D721Med (cell line): ENCODE results near the gene PLA2G4E.

Source experiments
- DNase-seq: peaks from one replicate; pipeline ENCODE4 v3.0.0; 2011; ENCODE audit warnings: low spot score; ENCODE audit not compliant: insufficient read length
- FAIRE-seq: peaks from 2 replicates; lab custom pipeline; 2011; peaks lifted over from hg19 to GRCh38; lab: Jason Lieb, UNC
- TF ChIP-seq, protein P1 (sequence below): IDR thresholded peaks from 2 replicates; pipeline ENCODE4 v1.5.1; 2012; ENCODE audit warnings: mild to moderate bottlenecking, control low read depth; ENCODE audit not compliant: insufficient read depth; ENCODE audit errors: missing control alignments

PLA2G4E gene

DNA sequence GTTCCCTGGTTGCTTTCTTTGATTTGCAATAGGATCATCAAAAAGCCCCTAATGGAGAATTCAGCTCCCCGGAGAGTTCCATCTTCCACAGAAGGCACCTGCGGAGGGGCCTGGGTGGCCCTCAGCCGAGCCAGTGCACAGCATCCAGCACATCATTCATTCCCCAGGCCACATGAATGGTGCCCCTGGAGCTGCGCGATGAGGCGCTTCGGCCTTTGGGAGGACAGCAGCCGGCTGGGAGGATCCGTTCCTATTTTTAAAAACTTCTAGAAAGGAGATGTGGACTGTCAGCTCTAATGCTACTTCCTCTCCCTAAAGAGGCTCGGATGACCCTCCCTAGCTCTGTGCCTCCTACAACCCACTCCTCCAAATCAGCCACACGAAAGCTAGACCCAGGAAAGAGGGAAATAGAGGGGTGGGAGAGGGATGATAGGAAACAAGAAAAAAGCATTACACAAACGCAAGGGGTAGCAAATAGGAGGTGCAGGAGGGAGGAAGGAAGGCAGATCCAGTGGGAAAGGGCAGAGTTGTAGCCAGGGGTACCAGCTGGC, 68.8 kb downstream of the PLA2G4E start:
- FAIRE-seq = no peak
- TF ChIP-seq, protein P1, sequence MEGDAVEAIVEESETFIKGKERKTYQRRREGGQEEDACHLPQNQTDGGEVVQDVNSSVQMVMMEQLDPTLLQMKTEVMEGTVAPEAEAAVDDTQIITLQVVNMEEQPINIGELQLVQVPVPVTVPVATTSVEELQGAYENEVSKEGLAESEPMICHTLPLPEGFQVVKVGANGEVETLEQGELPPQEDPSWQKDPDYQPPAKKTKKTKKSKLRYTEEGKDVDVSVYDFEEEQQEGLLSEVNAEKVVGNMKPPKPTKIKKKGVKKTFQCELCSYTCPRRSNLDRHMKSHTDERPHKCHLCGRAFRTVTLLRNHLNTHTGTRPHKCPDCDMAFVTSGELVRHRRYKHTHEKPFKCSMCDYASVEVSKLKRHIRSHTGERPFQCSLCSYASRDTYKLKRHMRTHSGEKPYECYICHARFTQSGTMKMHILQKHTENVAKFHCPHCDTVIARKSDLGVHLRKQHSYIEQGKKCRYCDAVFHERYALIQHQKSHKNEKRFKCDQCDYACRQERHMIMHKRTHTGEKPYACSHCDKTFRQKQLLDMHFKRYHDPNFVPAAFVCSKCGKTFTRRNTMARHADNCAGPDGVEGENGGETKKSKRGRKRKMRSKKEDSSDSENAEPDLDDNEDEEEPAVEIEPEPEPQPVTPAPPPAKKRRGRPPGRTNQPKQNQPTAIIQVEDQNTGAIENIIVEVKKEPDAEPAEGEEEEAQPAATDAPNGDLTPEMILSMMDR = no peak

DNA sequence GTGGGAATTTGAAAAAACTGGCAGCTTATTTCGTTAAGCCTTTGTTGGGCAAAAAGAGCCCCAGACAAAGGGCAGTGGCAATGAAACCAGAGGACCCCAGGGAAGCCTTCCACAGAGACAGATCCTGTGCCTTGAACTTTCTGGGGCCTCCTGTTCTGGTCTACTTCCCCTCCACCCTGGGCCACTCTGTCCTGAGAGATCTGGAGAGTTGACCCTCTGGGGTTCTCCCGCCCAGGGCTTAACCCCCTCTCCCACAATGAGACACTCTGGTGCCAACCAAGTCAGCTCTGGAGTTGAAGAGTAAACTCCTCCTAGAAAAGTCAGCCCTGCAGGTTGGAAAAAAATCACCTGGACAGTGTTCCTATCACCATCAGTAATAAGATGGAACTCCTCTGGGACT, 69.3 kb downstream of the PLA2G4E start:
- FAIRE-seq = no peak

More for the DNA sequence above, 68.8 kb downstream of the PLA2G4E start:
- no peak for DNase-seq

DNA sequence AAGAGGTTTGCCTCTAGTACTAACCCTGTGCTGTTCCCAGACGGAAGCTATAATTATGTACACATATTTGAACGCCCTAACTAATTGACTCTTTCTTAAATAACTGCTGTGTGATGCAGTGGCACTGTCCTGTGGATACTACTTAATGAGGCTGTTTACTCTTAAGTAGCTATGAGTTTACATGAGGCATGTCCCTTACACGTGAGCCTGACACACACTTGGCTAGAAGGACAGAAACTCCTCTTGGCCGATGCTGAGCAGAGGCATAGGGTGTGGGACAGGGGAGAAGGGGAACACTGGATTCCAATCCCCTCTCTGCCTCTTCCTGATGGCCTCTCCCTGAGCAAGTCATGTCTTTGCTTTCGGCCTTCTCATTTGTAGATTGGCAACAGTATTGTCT, 70.4 kb downstream of the PLA2G4E start:
- DNase-seq (no peak), FAIRE-seq (no peak)
- TF ChIP-seq, protein P1 = no peak

More for the DNA sequence above, 69.3 kb downstream of the PLA2G4E start:
- no peak for DNase-seq
- TF ChIP-seq, protein P1 = no peak

DNA sequence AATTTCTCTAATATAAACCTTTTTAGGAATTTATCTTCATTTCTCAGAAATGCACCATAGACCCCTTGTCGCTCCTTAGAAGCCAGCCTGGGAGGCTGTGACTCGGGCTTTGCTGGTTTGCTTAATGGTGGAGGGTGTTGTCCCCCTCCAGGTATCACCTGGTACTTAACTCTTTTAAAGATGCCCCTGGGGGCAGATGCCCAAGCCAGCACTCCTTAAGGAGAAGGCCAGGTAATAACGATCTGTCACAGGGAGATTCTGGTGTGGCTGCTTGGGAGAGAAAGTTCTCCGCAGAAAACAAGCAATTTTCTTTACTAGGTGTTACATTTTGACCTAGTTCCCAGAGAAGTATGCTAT, 70.7 kb downstream of the PLA2G4E start:
- no peak for FAIRE-seq
- TF ChIP-seq, protein P1 = no peak
- no peak for DNase-seq

DNA sequence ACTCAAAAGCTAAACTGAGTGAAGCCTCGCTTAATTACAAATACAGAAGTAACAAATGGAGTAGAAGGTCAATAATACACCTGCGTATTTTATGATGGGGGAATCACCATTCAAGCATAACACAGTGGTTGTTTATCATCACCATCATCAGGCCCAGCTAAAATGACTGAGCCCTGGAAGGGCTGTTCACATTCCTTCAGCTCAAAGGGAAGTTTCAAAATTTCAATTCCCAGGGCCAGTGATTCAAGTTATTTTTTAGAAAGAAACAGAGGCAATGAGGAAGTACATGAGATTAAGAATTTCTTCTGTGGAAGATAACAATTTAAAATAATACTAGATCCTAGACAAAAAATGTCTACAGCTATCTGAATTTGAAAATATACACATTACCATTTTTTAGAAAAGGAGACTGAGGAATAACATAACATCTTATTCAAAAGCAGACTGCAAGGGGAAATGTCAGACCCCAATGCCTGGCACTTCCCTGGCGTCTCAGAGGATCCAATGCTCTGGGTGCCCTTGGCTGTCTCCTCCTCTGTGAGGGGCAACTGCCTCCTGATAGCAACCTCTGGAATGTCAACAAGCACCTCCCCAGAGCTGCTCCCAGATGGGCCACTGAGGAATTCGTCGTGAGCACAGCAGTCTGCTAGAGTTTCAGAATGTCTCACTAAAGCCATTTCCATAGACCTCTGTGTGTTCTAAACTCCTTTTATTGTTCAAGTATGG, 71.3 kb downstream of the PLA2G4E start:
- no peak for DNase-seq
- TF ChIP-seq, protein P1 = no peak
- FAIRE-seq = no peak

DNA sequence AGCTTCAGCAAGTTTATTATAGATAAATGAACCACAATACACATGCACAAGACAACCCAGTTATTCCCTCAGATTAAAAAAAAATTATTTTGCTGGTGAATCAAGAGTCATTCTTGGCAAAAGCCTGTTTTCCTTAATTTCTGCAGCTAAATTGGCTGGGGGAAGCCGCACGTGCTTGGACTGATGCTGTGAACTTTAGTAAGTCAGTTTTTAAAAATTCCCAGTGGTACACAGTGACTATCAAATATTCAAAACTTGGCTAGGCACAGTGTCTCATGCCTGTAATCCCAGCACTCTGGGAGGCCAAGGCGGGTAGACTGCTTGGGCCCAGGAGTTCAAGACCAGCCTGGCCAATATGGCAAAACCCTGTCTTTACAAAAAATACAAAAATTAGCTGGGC, 72.4 kb downstream of the PLA2G4E start:
- FAIRE-seq = no peak
- TF ChIP-seq, protein P1 = no peak
- no peak for DNase-seq

DNA sequence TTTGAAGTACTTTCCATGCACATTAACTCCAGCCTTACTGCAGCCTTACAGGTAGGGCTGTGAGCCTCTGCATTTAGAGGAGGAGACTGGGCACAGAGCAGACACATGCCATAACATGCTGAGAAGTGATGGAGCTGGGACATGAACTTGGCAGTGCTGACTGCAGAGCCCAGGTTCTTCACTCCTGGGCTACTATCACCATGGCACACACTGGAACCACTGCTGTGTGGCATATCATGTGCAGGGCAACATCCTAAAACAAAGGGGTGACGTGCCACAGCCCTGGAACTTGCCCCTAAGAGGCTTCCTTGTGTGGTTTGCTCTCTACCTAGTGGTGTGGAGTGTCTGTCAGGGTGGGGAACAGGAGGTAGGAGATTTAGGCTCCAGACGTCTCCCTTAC, 73.9 kb downstream of the PLA2G4E start:
- no peak for DNase-seq
- TF ChIP-seq, protein P1 = no peak
- FAIRE-seq = no peak
